T-helper 2 cell (primary cell): ENCODE measurements around the gene SEC61A1.

Experiments used
- DNase-seq, 5 experiments: peaks; one replicate each; pipeline versions ENCODE4 v3.0.0 to v3.0.0-alpha.2; 2012 to 2022
- total RNA-seq, 2 donors: gene quantifications; one replicate each; lab custom pipeline; 2026; lab: John Stamatoyannopoulos, UW

Gene SEC61A1
- total RNA-seq: 218 to 291 reads per million in 2 donors

DNA sequence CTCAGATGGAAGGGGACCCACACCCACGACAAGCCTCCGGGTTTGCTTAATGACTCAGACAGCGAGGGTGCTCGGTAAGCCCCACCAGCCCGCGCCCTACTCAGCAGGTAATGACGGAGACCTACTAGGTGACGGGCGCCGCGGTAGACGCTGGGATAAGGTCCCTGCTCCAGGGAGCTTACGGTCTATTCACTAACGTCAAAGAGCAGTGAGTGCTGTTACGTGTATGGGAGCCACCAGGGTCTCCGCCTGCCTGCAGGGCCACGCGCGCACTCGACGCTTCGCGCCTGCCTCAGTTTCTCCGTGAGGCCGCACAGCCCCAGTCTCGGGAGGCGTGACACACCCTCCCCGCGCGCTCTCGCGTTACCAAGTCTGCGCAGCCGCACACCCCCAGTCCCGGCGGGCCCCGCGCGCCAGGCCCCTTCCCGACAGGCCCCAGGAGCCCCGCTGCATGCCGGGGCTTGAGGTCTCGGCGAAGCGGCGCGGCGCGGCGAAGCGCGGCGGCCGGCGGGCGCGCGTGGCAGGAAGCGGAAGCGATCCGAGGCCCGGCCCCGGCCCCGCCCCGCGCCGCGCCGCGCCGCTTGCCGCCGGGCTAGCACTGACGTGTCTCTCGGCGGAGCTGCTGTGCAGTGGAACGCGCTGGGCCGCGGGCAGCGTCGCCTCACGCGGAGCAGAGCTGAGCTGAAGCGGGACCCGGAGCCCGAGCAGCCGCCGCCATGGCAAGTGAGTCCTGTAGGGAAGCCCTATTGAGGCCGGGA is at the start of gene SEC61A1:
Gene SEC61A1, plus strand, starts transcription at position 601 of the 758 bp plus-strand sequence. Its CDS starts 116 bp downstream, at position 717.
- DNase-seq: peak; percentile 92 to 98 (median 92)

DNA sequence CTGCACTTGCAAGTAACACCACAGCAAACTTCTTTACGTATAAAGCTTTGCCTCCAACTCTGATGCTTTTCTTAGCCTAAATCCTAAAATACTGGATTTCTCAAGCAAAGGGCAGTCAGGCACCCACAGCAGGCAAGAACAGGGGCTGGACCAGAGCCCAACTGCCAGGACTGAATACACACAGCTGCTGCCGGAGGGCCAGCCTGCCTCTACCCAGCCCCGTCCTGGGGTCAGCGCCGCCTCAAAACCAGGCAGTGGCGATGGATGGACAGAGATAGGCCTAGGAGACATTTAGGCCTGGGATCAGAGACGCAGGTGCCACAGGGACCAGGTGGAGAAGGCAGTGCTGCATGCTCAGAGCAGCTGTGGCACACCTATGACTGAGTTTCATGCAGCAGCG is 47.6 kb upstream of the SEC61A1 start:
- DNase-seq: no peak

DNA sequence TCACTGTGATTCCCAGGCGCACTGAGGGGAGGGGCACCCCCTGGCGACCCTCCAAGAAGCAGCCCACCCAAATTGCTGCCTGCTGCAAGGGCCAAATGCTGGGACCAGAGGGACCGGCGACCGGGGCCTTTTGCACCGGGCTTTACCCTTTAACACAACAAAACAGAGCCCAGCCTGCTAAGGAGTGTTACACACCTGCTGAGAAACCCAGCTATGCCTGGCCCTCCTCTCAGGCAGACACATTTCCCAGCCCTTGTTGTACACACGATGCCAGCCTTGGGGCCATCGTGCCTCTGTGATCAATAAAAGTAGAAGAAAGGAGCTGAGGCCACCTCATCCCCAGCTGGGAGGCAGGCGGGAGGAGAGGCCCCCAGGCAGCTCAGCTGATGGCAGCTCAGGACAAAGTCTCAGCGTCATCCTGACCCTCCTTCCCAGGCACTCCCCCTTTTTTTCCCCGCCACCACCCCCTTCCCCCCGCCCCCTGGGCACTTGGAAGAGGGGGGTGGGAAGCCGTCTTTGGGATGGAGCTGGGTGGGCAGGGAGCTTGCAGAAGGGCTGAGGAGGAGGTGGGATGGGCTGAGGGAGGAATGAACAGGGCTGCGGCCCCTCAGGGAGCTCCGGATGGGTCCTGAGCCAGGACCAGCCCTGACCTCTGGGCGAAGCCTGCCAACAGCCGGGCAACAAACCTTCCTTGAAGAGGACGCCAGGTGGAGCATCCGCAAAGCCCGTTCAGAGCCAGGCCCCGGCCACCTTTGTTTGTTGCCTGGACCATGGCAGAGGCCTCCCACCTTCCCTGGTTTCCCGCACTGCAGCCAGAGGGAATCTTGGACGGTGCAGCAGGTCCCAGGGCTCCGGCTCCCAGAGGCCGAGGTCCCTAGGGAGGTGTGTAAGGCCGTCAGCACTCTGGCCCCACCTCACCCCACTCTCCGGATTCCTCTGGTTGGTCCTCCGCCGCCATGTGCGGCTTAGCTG is 45.9 kb upstream of the SEC61A1 start:
- DNase-seq: no peak

DNA sequence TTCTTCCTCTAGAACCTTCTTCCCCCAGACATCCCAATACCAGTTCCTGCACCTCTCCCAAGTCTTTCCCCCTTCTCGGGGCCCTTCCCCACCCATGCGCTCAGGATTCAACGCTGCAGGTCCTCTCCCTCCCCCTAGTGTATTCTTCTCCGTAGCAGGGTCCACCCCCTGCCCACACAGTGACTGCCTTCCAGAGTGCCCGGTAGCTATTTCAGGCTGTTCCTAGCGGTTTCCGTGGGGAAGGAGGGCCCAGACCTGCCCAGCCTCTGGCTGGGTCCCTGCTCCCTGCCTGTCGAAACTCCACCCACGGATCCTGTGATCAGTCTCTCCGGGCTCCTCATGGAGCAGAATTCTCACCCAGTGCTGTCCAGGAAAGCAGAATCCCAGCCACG is 45.2 kb upstream of the SEC61A1 start:
- DNase-seq: no peak

- DNase-seq: no peak
Measured at GRCh38 chr3:128009952-128010846, 42.0 kb upstream of the SEC61A1 start.

GRCh38 chr3:128011140-128011539 is 41.1 kb upstream of the SEC61A1 start:
- peak in 1 of 5 experiments; percentile 9 for DNase-seq

DNA sequence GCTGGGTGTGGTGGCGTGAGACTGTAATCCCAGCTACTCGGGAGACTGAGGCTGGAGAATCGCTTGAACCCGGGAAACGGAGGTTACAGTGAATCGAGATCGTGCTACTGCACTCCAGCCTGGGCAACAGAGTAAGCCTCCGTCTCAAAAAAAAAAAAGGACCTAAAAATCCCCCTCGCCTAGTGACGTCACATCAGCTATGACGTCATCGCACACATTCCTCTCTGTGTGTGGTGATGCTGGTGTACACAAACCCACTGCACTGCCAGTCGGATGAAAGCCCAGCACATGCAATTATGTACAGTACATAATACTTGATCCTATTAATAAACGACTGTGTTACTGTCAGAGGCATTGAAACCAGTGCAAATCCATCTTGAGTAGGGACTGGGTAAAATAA is 40.2 kb upstream of the SEC61A1 start:
- DNase-seq: no peak

DNA sequence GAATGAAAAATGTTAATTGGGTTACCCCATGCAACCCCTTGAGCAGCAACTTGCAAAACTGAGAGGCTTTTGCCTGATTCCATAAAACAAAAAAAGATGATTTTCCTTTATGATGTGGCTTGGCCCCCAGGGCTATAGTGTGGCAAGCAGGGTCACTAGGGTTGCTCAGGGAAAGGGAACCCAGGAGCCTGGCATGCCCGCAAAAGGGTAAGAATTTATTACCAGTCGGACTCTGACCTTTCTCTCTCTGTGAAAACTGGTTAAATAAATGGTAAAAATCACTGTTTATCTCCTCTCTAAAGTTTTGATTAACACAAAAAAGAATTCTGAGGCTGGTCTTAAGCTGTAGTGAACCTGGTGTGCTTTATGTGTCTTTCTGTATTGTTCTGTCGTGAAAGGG is 37.7 kb upstream of the SEC61A1 start:
- no peak for DNase-seq

DNA sequence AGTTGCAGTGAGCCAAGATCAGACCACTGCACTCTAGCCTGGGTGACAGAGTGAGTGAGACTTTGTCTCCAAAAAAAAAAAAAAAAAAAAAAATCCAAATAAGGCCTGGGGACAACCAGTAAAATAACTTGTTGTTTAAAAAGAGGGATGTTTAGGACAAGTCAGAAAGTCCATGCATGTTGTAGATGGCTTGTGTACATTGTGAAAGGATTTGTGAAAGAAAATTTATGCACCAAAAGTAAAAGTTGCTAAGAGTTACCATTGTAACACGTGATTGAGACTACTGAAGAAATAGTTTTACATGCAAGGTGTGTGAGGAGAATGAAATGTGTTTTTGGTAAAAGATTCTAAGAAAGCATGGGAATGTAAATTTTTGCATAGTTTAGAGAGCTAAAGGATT is 35.7 kb upstream of the SEC61A1 start:
- DNase-seq: no peak

DNA sequence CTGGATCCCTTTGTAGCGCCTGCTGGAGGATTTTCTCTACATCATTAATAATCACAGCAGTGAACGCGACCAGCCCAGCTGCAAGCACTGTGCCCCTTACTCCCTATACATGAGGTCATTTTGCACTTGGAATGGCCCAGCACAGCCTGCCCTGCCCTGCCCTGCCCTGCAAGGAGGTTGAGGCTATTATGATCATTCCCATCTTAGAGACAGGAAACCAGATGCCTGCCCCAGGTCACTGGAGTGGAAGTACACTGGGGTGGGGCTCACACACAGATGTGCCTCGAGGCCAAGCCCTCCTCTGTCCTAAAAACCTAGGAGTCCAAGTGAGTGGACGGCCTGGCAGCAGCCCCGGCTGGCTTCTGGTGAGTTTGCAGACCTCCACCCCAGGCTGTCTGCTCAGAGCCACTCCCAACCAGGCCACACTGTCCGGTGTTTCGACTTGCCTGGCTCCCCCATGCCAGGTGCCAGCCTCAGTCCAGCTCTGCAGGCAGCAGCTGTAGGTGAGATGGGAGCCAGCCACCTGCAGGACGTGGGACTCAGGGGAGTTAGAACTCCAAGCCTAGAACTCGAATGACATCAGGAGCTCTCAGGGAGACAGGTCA is 30.4 kb upstream of the SEC61A1 start:
- DNase-seq: no peak

DNA sequence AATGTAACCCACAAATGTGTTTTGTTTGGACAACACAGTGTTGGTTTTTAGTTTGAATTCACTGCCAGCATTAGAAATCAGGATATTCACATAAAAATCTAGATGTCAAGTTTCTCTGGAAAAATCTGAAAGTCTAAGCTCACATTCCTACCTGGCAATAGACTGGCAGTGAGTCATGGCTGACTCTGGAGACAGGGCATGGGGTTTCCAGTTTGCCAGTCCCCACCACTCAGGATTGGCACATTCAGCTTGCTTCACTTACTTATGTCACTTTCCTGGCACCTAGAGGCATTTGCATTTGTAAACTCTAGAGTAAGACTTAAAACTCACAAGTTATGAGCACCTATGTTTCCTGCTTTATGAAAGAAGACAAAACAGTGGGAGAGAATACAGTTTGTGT is 19.1 kb upstream of the SEC61A1 start:
- DNase-seq: no peak

GRCh38 chr3:128036119-128036518 is 16.1 kb upstream of the SEC61A1 start:
- no peak for DNase-seq

- no peak for DNase-seq
Measured at GRCh38 chr3:128040041-128040440, 12.2 kb upstream of the SEC61A1 start.

DNA sequence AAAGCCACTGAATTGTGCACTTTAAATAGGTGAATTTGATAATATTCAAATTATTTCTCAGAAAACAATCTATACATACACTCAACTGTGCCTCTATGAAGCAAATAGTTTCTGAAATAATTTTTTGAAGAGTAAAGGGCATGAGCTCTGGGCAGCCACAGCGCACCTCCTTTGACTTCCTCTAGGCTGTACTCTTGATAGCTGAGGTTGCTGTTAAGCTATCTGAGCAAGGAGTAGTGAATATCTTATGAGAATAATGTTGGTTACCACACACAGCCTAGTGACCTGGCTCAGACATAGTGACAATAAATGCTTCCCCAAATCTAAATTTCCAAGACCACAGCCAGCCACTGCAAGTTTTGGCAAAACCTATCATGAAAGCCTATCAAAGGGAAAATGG is 11.6 kb upstream of the SEC61A1 start:
- DNase-seq: no peak

GRCh38 chr3:128041344-128041743 is 10.9 kb upstream of the SEC61A1 start:
- no peak for DNase-seq

DNA sequence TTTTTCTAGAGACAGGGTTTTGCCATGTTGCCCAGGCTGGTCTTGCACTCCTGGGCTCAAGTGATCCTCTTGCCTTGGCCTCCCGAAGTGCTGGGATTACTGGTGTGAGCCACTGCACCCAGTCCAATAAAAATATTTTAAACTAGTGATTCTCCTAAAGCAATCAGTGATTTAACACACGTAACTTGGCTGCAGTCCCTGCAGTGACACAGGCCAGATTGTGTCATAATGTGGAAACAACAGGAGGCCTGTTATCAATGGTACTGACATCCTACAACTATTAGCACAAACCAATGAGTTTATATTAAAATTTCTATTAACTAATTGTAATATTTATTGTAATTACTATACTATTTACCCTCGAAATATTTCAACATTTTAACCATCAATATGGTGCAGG is 1.6 kb upstream of the SEC61A1 start:
- DNase-seq: no peak

- no peak for DNase-seq
Measured at GRCh38 chr3:128051459-128051836, 789 bp upstream of the SEC61A1 start.

DNA sequence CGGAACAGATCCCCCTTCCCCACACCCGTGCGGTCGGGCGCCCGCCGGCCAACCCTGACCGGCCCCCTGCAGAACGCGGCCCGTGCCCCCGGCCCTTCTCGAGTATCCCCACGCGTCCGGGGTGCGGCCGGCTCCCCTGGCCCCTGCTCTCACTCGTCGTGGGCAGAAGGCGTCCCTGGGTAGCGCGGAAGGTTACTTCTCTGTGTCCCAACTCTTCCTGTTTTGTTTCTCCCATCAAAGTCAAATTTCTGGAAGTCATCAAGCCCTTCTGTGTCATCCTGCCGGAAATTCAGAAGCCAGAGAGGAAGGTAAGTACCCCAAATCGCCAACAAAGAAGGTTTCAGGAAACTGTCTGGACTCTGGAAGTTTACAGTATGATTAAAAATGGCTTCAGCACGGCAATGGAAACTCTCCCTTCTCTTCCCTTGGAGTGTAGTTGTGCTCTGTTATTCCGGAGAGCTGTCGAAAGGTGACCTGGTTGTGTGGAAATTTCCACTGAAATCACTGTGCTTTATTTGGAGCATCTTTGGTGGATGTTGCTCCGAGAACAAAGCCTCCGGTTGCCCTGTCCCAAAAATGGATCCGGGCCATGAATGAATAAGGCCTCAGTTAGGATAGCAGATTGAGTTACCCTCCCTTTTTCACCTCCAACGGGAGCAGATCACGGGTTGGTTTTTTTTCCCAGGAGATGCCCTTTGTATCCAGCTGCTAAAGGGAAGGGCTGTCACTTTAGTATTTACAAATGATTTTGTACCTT is 536 bp downstream of the SEC61A1 start:
- DNase-seq: no peak

DNA sequence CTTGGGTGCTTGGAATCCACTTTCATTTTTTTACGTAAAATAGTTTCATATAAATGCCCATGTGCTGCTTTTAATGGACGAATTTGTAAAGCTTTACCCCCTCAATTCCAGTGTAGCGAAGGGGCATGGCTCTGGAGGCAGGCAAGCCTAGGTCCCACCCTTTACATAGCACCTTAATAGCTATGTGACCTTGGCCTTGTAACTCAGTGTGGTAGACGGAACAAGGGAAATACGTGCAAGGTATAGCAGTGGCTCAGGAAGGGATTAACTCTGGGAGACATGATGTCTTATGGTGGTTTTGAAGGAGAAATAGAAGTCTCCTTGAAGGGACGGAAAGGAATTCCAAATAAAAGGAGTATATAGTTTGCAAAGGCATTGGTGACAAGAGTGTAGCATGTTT is 1.4 kb downstream of the SEC61A1 start:
- no peak for DNase-seq

DNA sequence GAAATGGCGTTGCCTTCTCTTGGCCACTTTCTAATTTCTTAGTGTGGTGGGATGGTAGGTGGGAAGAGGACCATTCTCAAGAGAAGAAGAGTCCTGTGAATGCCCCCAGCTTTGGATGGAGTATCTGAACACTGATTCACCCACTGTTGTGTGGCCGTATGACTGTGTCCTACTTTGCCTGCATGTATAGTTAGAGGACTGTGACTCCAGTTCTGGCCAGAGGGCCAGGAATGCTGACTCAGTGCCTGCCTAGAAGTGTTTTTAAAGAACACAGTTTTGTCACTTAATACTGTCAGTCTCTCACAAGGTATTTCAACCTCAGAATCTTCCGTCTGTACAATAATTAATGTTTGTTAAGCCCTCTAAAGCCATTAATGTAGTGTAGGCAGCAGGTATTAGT is 2.1 kb downstream of the SEC61A1 start:
- no peak for DNase-seq

- no peak for DNase-seq
Measured at GRCh38 chr3:128056258-128056657, 4.0 kb downstream of the SEC61A1 start.
